Stimulated activated CD8-positive, alpha-beta memory T cell treated with anti-CD3 and anti-CD28 coated beads, Interleukin-4, amount 100 ng/mL, for 1 hour (primary cell): ENCODE results near the gene PRRX1.

Experiments
- DNase-seq, 2 donors: peaks; one replicate each; pipeline ENCODE4 v3.0.0-alpha.2; 2020; ENCODE audit warnings: low read depth in 2 of 2, low spot score in 1 of 2

The PRRX1 gene

GRCh38 chr1:170691258-170691657 is 27.3 kb downstream of the PRRX1 start:
- DNase-seq: no peak

- no peak for DNase-seq
Measured at GRCh38 chr1:170692866-170693575, 29.1 kb downstream of the PRRX1 start.

- DNase-seq: no peak
Measured at GRCh38 chr1:170694172-170694926, 30.4 kb downstream of the PRRX1 start.

- no peak for DNase-seq
Measured at GRCh38 chr1:170695955-170696590, 32.1 kb downstream of the PRRX1 start.

- DNase-seq: no peak
Measured at GRCh38 chr1:170696591-170697290, 32.8 kb downstream of the PRRX1 start.

GRCh38 chr1:170697316-170697715 is 33.4 kb downstream of the PRRX1 start:
- no peak for DNase-seq

GRCh38 chr1:170698301-170699275 is 34.7 kb downstream of the PRRX1 start:
- DNase-seq: no peak

GRCh38 chr1:170699696-170700095 is 35.8 kb downstream of the PRRX1 start:
- no peak for DNase-seq

GRCh38 chr1:170700842-170701615 is 37.1 kb downstream of the PRRX1 start:
- DNase-seq: no peak

- no peak for DNase-seq
Measured at GRCh38 chr1:170701962-170702361, 38.0 kb downstream of the PRRX1 start.

- DNase-seq: no peak
Measured at GRCh38 chr1:170703591-170703990, 39.7 kb downstream of the PRRX1 start.

- no peak for DNase-seq
Measured at GRCh38 chr1:170704256-170704655, 40.3 kb downstream of the PRRX1 start.

GRCh38 chr1:170705981-170706380 is 42.0 kb downstream of the PRRX1 start:
- no peak for DNase-seq

- no peak for DNase-seq
Measured at GRCh38 chr1:170707117-170707516, 43.2 kb downstream of the PRRX1 start.

GRCh38 chr1:170707959-170708655 is 44.2 kb downstream of the PRRX1 start:
- DNase-seq: no peak

- no peak for DNase-seq
Measured at GRCh38 chr1:170711682-170712081, 47.8 kb downstream of the PRRX1 start.

- DNase-seq: no peak
Measured at GRCh38 chr1:170714163-170714562, 50.2 kb downstream of the PRRX1 start.

GRCh38 chr1:170714938-170715337 is 51.0 kb downstream of the PRRX1 start:
- no peak for DNase-seq

- no peak for DNase-seq
Measured at GRCh38 chr1:170716835-170717429, 53.0 kb downstream of the PRRX1 start.
